ENCODE data around the gene GPR18.

GPR18 gene, protein sequence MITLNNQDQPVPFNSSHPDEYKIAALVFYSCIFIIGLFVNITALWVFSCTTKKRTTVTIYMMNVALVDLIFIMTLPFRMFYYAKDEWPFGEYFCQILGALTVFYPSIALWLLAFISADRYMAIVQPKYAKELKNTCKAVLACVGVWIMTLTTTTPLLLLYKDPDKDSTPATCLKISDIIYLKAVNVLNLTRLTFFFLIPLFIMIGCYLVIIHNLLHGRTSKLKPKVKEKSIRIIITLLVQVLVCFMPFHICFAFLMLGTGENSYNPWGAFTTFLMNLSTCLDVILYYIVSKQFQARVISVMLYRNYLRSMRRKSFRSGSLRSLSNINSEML

DNA sequence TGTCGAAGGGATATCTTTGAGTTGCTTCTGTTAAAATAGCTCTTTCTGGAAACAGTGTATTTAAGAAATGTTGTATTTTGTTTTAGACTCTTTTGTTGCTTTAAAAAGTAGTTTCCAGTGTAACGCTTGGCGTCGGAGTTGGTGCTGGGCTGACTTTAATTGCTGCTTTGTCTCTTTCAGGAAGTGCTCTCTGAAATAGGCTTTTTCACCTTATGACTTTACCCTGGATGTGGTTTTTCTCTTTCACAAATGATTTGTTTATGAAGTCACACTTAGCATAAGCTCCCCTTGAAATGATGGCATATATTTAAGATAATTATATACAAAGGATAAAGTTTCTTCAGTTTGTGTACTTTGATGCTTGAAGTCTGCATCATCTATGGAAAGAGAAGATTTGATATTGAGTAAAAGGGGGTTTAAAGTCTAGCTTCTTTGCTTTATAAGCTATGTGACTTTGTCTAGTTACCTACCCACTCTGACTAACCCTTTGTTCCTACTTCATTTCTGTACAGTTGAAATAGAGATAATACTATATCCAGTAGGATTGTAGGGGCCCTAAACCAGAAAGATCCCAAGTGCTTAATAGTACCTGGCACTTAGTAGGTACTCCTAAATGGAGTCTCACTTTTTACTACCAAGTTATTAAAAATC lies at the start of gene GPR18:
Gene GPR18, minus strand, starts transcription at position 170 of the 651 bp plus-strand sequence. CDS start 2,507 bp downstream, outside the sequence.
- DNase-seq, result peak; percentile 67

DNA sequence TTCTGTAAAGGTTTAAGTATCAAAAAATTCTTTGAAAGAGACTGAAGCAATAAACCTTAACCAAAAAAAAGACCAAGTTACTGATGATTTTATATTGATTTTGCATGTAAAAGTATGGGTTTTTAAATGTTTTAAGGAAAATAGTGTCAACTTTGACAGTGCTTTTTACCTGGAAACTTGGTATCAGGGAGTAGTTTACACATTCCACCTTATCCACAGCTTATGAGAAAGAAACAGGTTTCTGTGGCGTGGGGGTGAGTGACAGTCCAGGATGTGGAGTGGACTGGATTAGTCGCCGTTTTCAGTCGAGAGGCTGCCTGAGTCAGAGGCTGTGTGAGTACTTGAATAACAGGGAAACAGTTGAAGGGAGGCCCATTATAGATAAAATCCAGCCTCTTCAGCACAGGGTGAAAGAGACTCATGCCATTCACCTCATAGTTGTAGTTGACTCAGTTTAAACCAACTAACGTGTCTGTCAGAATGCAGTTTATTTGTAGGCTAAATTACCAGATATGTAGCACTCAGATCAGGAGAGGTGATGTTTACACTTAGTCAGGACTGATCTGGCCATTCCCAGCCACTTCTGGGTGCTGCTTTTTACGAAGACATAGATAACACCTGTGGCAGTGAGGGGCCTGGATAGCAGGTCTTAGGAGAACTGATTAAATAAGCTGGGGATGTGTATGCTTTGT lies 49.6 kb upstream of the GPR18 start:
- peak; percentile 58 for DNase-seq

DNA sequence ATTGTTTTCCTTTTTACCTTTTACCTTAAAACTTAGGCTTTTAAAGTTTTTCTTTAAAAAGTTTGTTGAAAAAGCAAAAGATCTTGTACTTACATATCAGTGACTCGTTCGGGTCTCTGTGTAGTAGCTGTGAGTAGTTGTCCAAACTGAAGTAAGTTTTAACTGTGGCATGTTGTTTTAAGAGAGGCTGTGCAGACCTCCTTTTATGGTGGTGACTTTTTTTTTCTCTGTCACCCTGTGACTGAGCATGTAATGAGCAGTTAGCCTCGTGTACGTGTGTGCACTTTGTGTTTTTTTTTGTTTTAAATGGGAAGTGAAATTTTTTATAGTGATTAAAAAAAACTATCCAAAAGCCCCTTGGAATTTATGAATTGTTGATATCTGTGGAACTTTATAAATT lies 49.1 kb upstream of the GPR18 start, which contains the start of gene GPR183:
Gene GPR183, minus strand, starts transcription at position 153 of the 400 bp plus-strand sequence. CDS start 11,254 bp downstream, outside the sequence.
- peak; percentile 84 for DNase-seq

DNA sequence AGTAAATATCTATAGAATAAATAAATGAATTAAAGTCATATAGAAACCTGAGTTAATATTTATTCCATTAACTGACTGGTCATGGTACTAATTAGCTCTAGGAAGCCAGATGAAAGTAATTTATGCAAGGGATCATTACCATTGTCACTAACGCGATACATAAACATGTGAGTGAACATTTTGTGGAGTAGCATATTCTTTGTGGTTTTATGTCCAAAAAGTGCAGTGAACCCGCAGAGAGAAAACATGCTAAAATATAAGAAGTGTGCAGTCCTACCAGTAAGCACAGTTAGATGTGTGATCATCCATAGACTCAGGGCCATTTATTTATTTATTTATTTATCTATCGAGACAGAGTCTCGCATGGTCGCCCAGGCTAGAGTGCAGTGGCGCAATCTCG lies 47.4 kb upstream of the GPR18 start:
- no peak for DNase-seq

DNA sequence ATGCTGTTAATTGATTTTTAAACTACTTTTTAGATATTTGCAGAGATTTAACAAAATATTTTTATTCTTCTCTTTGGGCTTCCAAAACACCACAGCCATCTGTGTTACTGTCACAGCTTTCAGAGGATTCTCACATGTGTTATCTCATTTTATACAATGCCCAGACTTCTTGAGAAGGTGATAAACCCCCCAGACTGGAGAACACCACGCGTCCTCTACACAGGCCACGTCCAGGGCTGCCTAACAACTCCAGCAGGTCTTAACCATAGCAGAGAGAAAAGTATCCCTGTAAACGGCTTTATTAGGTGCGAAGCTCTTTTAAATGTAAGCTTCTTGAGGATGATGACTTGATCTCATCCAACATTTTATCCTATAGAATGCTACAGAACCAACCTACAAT lies 47.0 kb upstream of the GPR18 start:
- DNase-seq, result no peak

DNA sequence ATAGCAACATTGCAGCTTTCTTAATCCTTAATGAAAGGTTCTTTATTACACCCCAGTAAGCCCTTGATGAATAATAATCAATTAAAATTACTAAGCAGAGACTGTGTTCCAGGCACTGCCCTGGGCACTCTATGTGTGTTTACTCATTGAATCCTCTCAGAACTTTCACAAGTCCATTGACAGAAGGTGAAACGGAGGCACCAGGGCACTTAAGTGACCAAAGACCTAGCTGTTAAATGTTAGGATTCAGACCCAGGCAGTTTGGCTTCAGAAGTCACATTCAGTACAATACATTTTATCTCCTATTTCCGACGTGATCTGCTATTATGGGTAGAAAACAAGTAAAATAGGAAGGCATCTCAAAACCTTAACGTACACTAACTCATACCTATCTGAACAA lies 46.4 kb upstream of the GPR18 start:
- no peak for DNase-seq

DNA sequence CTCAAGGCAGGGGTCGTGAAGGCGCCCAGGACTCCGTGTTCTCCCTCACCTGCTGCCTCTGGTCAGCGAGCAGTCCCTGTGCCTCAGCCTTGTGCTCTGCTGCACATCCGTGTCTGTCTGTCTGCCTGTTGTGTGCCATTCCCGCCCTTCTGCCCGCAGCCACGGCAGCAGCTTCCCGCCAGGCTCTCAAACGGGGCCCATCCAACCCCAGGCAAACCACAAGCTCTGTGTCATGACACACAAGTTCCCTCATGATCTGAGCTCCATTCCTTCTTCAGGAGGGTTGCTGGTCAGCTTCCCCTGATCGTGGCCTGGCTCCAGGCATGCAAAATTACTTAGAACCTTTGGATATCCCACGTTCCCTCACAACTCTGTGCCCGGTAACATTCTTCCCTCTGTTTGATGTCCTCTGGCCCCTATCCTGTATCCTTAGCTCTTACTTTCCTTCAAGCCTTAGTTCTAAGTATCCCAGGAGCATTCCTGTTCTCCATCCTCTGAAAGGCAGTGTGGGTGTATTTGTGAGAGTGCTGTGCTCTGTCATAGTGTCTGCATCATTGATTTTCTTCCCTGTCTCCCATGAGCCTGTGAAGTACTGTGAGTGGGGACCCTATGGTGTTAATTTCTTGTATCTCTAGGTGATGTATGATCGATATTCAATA lies 45.8 kb upstream of the GPR18 start:
- DNase-seq, result peak; percentile 64

DNA sequence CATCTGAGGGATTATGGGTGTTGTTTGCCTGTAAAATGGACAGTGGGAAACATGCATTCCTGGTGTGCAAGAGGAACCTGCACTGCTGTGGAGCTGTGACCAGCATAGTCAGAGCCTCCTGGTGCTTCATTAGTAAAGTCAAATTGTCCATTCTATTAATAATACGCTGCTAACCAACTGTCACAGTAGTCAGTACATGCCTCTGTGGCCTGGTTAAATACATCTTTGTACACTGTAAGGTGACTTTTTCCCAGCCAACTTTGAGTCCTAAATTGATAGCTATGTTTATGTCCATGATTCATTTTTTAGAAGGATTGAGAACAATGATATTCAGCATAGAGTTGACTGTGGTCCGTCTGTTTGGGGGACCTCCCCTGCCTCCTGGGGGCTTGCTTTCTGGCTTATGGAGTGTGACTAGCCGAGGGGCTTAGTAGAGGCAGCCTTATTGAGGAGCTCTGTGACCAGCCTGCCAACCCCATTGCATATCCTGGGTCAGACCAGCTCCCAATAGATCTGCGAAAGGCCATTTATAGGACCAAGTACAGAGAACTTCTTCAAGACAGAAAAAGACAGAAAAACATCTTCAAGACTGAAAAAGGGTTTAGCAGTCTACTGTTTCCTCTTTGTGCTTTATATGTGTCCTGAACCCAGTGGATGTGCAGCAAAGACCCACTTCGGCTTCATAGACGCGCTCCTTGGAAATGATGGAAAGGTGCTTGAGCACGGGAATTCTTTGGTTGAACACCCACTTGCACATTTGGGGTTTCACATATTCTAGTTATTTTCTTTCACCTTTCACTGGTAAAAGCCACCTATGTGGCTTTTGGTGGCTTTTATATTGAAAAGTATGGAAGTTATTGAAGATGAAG lies 44.7 kb upstream of the GPR18 start:
- DNase-seq, result no peak

DNA sequence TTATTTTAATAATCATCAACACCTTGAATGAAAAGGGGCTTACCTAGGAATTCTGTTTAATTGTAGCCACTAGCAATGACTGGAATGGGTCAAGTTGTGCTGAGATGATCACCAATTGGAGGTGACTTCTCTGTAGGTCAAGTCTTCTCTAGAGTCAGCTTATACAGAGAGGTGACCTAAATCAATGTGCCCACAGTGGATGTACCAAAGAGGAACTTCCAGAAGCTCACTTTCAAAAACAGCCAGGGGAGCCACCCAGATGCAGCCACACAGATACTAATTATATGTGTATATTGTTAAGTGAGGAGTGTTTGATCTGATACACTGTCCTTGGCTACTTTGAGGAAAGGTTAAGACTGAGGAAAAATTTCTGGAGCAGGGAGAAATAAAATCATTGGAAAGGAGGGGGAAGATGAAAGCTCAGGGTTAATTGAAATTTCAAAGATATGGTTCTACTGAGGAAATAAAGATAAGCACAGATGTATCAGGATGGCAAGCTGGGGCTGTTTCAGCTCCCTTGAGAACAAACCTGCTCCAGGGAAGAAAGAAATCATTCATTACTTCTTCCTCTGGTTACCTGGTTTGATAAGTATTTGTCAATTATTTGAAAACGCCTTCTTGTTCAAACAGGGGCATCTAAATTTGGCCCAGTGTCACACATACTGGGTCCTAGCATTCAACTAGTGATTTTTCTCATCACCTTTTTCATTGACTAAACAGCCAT lies 43.9 kb upstream of the GPR18 start:
- DNase-seq, result no peak

DNA sequence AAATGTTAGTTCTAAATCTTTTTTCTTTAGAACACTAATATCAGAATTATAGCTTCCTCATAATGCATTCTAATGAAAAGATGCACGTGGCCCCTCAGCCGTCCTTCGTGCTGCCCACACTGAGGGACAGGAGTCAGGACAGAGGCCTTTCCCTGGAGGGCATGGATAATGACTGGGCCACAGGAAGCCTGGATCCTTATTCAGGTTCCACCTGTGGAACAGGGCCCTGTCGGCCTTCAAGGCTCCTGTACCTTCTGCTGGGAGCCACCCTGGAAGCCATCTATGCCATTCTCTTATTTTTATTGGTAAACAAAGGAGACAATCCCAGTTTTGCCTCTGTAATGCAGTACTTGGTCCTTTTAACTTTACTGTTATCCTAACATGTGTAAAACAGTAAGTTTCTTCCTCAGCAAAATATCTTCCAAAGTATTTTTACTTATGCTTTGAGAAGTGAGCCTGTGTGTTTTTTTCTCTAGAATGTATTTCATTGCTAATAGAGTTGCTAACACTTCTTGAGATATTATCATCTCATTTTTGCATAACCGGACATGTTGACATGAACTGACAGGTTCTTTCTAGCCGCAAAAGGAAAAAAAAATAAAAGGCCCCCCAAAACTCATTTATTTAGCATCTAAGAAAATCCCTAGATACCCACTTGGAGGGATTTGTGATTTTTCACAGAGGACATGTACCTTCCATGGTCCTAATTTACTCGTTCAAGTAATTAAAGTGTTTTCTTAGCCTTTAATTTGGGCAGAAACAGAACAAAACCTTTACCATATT lies 43.1 kb upstream of the GPR18 start:
- no peak for DNase-seq

DNA sequence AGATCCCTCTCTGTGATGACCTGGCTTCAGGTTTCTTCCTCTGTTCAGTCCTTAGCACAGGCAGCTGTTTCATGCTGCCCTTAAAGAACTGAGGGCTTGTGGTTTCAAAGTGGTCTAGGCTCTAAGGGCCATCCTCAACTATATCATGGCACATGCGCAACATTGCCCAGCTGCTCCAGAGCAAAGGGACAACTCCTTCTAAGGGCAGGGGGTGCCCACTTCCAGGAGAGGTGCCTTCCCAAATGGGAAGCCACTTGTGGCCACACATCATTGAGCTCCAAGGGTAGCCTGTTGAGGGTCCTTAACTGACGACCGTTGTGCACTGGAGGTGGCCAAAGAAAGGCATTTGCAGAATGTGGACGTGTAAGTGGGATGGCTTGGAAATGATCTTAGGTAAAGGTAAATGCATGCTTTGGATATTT lies 41.8 kb upstream of the GPR18 start:
- DNase-seq, result no peak

DNA sequence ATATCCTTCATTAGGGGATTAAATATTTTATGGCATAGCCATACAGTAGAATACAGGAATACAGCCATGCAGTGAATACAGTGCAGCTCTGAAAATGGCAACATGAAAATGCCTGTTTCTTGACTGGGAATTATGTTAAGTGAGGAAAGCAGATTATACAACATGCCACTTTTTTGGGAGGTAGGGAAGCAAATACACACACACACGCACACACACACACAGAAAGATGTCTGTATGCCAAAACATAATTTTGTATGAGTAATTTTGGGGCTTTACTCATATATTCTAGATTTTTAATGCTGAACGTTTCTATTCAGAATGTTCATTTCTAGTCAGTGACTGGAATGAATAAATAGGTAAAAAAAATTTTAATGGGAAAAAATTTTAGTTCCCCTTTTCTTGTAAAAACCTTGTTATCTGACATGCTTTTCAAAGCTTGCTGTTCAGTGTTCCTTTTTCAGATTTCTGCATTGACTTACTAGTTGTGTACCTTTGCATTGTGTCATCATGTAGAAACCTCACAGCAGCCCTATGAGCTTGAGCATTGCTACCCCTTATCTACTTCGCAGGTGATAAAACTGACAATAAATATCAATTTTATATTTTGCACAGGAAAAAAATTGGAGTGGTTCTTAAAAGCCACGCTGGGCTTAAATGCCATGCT lies 41.2 kb upstream of the GPR18 start:
- DNase-seq, result no peak

DNA sequence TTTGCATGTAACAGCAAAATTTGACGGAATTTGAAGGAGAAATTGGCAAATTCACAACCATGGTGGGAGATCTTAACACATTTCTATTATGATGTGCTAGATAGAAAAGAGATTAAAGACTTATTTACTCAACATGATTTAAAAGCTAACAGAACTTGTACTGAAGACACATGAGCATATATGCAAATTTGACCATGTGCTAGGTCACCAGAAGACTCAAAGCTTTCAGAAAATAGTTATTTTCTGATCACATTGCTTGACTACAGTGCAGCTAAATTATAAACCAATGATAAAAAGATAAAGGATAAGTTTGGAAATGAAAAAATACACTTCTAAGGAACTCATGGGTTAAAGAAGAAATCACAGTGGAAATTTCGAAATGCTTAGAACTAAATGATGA lies 39.9 kb upstream of the GPR18 start:
- no peak for DNase-seq

DNA sequence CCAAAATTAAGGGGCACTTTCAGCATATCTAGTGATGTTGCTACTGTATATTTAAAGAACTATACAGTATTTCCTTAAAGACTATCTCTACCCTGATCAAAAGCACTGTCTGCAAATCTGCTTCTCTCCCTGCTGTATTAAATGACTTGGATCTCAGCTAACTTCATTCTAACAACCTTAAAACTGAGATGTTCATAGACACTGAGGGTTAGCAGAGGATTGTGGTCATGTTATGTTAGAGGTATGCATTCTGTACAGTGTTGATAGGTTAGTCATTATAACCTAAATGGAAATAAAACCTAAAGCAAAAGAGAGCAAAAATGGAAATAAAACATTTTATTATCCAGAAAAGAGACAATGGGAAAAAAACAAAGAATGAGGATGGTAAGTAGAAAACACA lies 39.2 kb upstream of the GPR18 start:
- no peak for DNase-seq

DNA sequence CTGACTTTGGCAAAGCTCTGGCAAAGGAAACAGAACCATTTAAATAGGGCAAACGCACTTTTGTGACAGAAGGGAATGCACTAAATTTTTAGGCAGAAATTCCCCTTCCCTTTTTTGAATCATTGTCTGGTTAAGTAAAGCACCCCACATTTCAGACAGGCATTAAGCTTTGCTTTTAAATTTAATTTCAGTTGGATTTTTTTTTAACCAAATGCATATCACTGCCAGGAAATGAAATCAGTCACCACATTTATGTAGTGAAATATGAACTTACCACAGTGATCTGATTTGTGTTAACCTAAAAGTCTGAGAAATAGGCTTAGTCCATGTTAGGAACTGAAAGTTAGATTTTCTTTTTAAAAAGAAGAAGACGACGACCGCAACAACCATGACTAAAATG lies 38.2 kb upstream of the GPR18 start:
- DNase-seq, result peak; percentile 59

DNA sequence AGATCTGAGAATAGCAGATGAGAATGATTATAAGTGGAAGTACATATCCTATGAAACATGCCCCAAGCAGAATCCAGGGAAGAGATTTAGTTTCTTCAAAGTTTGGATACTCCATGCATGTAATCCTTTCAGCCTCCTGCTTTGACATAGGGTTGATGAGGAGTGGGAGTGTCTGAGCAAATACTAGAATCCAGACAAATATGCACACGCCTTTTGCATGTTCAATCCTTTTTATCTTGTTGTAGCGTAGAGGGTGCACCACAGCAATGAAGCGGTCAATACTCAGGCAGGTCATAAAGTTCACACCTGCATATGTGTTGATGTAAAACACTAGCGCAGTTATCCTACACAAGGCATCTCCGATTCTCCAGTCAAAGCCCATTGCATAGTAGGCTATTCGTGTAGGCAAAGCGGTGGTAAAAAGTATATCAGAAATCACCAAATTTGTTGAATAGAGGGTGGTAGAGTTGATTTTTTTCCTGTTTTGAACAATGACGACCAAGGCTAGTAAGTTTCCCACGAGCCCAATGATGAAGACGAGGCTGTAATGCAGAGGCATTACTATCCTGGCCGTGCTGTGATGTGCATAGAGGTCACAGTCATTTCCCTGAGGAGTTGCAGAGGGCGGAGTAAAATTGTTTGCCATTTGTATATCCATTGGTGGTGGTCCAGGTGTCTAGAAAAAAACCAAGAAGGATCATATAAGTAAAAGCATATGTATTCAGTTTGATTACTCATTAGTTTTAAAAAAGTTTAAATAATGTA lies 37.5 kb upstream of the GPR18 start:
- no peak for DNase-seq

DNA sequence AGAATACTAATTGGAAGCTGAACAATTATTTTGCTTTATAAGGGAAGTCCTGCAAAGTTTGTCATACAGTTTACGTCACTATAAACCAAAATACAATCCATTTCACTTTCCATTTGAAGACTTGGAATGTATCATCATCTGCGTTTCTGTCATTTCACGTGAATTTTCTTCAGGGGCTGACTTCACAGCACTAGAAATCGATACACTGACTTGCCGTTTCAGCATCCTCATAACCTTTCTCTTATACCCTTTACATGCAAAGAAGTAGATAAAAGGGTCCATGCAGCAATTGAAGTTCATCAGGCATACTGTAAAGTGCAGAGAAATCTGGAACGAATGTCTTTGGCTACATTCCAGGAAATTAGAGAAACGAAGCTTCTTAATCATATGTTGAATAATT lies 36.8 kb upstream of the GPR18 start:
- no peak for DNase-seq

DNA sequence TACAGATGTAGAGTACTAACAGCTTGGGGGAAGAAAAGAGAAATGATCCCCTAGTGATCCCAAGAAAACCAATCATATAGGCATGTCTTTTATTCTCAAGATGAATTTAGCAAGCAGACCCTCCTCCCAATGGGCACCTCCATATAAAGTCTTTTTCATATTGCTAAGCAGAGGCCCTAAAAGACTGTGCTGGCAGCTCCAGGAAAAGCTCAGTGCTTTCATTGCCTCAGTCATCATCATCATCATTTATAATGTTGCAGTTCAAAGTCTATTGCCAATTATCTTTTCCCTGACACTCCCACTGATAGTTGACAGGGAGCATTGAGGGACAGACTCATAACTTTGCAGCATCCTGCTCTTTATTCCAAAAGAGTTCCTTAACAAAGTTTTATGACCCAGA lies 36.0 kb upstream of the GPR18 start:
- DNase-seq, result no peak

DNA sequence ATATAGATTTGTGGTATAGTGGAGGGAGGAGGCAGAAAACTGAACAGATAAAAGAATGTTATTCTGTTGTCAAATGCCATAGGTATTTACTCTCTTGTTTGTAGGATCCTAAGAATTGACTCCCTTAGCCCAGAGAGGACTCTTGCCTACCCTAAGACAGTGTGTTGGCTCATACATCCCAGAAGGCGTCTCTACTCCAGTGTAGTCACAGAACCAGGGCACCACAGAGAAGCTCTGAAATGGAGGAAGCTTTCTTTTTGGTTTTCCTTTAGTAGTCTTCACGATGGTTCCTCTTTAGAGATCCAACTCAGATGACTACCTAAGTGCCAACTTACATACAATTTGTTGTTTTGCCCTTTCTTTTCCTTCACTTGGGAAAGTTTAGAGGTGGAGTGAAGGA lies 35.0 kb upstream of the GPR18 start:
- no peak for DNase-seq
